Measurements from ENCODE around the gene RHOV. TPM values are rescaled to one million over a fixed set of nuclear protein-coding genes. Genes with fewer than 3 reads are reported as not detected.

Gene RHOV
- total and polyA plus RNA-seq, 4 experiments from 2014 or later: not detected

DNA sequence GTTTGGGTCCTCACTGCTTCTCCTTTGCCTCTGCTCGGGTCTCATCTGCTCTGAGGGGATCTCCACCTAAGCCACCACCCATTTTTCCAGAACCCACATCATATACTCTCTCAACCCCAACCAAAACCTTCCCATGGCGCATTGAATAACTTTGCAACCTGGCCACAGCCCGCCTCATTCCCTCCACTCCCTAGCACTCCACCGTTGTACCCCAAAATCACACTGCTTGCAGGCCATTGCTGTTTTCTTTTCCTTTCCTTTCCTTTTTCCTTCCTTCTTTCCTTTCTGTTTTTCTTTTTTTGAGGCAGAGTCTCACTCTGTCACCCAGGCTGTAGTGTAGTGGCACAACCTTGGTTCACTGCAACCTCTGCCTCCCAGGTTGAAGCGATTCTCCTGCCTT lies 17.1 kb upstream of the RHOV start:
- H3K36me3 ChIP-seq (ENCODE audit: insufficient read depth, low read length): no peaks in the 10 kb centered on the region
- ChIA-PET POLR2A (ENCODE audit: partially characterized antibody) (no interaction called here), CTCF (ENCODE audit: partially characterized antibody) (interaction anchor here (1.1 to 6.1 kb wide), 5 partner anchors 18 to 293 kb away, joined by 3 to 200 read pairs (median 9); partner anchors contain the start of gene RHOV)
- Mint-ChIP-seq H3K36me3 (peaks cover 0 to 11% of the 10 kb centered on the region in 2 donors), H3K9me3 (no peaks in the 10 kb centered on the region), H3K27me3 (no peaks in the 10 kb centered on the region), H3K4me1 (peaks cover 22 to 46% (median 31%) of the 10 kb centered on the region in 4 donors), H3K4me3 (no peak overlapping the region), H3K27ac (no peak overlapping the region)
- no peaks in the 10 kb centered on the region for H3K27me3 ChIP-seq (ENCODE audit: insufficient read depth, low read length)
- no peaks in the 10 kb centered on the region for H3K9me3 ChIP-seq (ENCODE audit: control insufficient read depth in 1 of 2, low read length in 2 of 2)
- intact Hi-C loops (cut with micrococcal nuclease): loop anchor here (5.0 to 10.0 kb wide), 4 partner anchors 214 to 374 kb away; partner anchors contain the start of genes CCDC32, INO80 and RPUSD2
- no peak for DNase-seq
- H3K27ac ChIP-seq (ENCODE audit: low read depth, low read length): no peak overlapping the region
- H3K4me1 ChIP-seq (ENCODE audit: insufficient read depth, low read length): peaks cover 20% of the 10 kb centered on the region
- H3K4me3 ChIP-seq (ENCODE audit: low read length in 2 of 2): no peak overlapping the region

DNA sequence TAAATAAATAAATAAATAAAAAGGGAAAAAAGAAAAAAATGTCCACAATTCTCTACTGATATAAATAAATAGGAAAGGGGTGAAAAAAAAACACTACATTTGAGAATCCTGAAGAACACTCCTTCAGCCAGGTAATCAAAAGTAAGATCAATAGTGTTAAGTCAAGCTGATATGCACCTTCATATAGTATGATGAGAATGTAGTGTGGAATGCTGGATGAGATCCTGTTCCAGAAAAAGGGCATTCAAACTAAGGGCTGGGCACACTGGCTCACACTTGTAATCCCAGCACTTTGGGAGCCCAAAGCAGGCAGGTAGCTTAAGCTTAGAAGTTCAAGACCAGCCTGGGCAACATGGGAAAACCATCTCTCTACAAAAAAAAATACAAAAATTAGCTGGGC lies 15.1 kb upstream of the RHOV start:
- peaks cover 19% of the 10 kb centered on the region for H3K4me1 ChIP-seq (ENCODE audit: insufficient read depth, low read length)
- ChIA-PET CTCF (ENCODE audit: partially characterized antibody) (interaction anchor here (6.1 kb wide), 1 partner anchor 30 kb away, joined by 200 read pairs; no protein-coding TSS in a partner anchor), POLR2A (ENCODE audit: partially characterized antibody) (no interaction called here)
- peaks cover 0 to under 1% of the 10 kb centered on the region in 2 donors for H3K36me3 Mint-ChIP-seq
- no peak for DNase-seq
- H3K36me3 ChIP-seq (ENCODE audit: insufficient read depth, low read length): no peaks in the 10 kb centered on the region
- intact Hi-C loops (cut with micrococcal nuclease): no loop called here
- no peaks in the 10 kb centered on the region for H3K9me3 Mint-ChIP-seq
- H3K27me3 Mint-ChIP-seq: no peaks in the 10 kb centered on the region
- peaks cover 15 to 37% (median 25%) of the 10 kb centered on the region in 4 donors for H3K4me1 Mint-ChIP-seq
- H3K9me3 ChIP-seq (ENCODE audit: control insufficient read depth in 1 of 2, low read length in 2 of 2): no peaks in the 10 kb centered on the region
- no peak overlapping the region for H3K4me3 ChIP-seq (ENCODE audit: low read length in 2 of 2)
- H3K4me3 Mint-ChIP-seq: no peak overlapping the region
- no peaks in the 10 kb centered on the region for H3K27me3 ChIP-seq (ENCODE audit: insufficient read depth, low read length)
- no peak overlapping the region for H3K27ac ChIP-seq (ENCODE audit: low read depth, low read length)
- no peak overlapping the region for H3K27ac Mint-ChIP-seq

DNA sequence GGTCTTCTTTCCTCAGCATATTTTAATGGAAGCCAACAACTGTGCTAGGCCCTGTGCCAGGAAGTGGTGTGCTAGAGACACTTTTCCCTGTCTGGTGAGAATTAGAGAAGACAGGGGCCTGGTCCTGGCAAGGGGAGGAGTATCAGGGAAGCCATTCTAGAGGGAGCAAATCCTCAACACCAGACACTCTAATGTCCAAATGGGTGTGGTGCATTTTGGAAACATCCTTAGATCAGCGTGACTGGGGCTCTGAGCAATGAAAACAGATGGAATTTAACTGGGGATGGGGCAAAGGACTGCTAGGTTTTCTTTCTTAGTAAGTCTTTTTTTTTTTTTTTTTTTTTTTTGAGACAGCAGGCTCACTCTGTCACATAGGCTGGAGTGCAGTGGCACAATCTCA lies 12.6 kb upstream of the RHOV start:
- Mint-ChIP-seq H3K9me3 (peaks cover 0 to 3% (median 0%) of the 10 kb centered on the region in 8 donors), H3K4me3 (no peak overlapping the region), H3K27me3 (no peaks in the 10 kb centered on the region), H3K4me1 (peaks cover 7 to 11% (median 10%) of the 10 kb centered on the region in 4 donors), H3K27ac (no peak overlapping the region), H3K36me3 (no peaks in the 10 kb centered on the region)
- Histone ChIP-seq H3K4me1 (ENCODE audit: insufficient read depth, low read length) (peaks cover 13% of the 10 kb centered on the region), H3K27me3 (ENCODE audit: insufficient read depth, low read length) (no peaks in the 10 kb centered on the region), H3K27ac (ENCODE audit: low read depth, low read length) (no peak overlapping the region), H3K4me3 (ENCODE audit: low read length in 2 of 2) (no peak overlapping the region), H3K9me3 (ENCODE audit: control insufficient read depth in 1 of 2, low read length in 2 of 2) (no peaks in the 10 kb centered on the region), H3K36me3 (ENCODE audit: insufficient read depth, low read length) (no peaks in the 10 kb centered on the region)
- no peak for DNase-seq
- CTCF ChIA-PET (ENCODE audit: partially characterized antibody): interaction anchor here (1.8 kb wide), 1 partner anchor 27 kb away, joined by 6 read pairs; no protein-coding TSS in a partner anchor
- POLR2A ChIA-PET (ENCODE audit: partially characterized antibody): no interaction called here
- intact Hi-C loops (cut with micrococcal nuclease): no loop called here

DNA sequence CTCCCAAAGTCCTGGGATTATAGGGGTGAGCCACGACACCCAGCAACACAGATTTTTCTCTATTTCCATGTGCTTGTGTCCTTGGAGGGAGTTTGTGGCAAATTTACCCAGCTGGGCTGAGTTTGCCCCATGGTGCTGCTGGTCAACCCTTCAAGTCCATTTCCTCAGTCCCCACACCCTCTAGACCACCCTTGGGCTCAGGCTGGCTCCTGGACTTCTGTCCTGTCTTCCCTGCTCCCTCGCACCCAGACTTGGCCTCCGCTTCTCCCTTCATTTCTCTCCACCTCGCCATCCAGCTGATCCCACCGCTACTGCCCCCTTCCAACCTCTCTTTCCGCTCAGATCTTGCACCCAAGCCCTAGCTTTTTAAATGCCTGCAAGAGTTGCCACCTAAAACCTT lies 7.3 kb upstream of the RHOV start:
- H3K4me3 Mint-ChIP-seq: no peak overlapping the region
- POLR2A ChIA-PET (ENCODE audit: partially characterized antibody): interaction anchor here (0.5 kb wide), 1 partner anchor 193 kb away, joined by 3 read pairs; no protein-coding TSS in a partner anchor
- H3K4me1 Mint-ChIP-seq: peaks cover 7 to 12% (median 10%) of the 10 kb centered on the region in 4 donors

DNA sequence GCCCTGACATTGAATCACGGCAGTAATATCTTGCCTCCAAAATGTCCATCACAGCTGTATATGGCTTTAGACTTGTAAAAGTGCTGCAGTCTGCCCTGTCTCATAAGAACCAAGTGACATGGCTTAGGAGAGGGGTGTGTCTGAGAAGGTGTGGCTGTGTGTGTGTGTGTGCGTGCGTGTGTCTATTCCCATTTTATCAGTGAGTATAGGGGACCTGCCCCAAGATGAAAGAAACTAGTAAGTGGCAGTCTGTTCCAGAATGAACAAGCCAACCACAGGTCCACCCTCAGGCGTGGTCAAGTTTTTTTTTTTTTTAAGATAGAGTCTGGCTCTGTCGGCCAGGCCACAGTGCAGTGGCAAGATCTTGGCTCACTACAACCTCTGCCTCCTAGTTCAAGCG lies 5.6 kb upstream of the RHOV start:
- Histone ChIP-seq H3K27ac (ENCODE audit: low read depth, low read length) (no peak overlapping the region), H3K9me3 (ENCODE audit: control insufficient read depth in 1 of 2, low read length in 2 of 2) (no peaks in the 10 kb centered on the region), H3K27me3 (ENCODE audit: insufficient read depth, low read length) (no peaks in the 10 kb centered on the region), H3K4me3 (ENCODE audit: low read length in 2 of 2) (no peak overlapping the region), H3K36me3 (ENCODE audit: insufficient read depth, low read length) (no peaks in the 10 kb centered on the region), H3K4me1 (ENCODE audit: insufficient read depth, low read length) (peaks cover 7% of the 10 kb centered on the region)
- peaks cover 0 to under 1% of the 10 kb centered on the region in 2 donors for H3K27me3 Mint-ChIP-seq
- no peak for DNase-seq
- H3K4me3 Mint-ChIP-seq: no peak overlapping the region
- no peaks in the 10 kb centered on the region for H3K36me3 Mint-ChIP-seq
- POLR2A ChIA-PET (ENCODE audit: partially characterized antibody): no interaction called here
- H3K9me3 Mint-ChIP-seq: peaks cover 0 to 3% (median 0%) of the 10 kb centered on the region in 8 donors
- intact Hi-C loops (cut with micrococcal nuclease): no loop called here
- peaks cover 3 to 6% (median 5%) of the 10 kb centered on the region in 4 donors for H3K4me1 Mint-ChIP-seq
- CTCF ChIA-PET (ENCODE audit: partially characterized antibody): interaction anchor here (1.7 to 2.4 kb wide), 2 partner anchors 15 to 21 kb away, joined by 4 to 18 read pairs; no protein-coding TSS in a partner anchor
- no peak overlapping the region for H3K27ac Mint-ChIP-seq

More for the DNA sequence above, 7.3 kb upstream of the RHOV start:
- Mint-ChIP-seq H3K27ac (no peak overlapping the region), H3K27me3 (no peaks in the 10 kb centered on the region), H3K36me3 (no peaks in the 10 kb centered on the region), H3K9me3 (peaks cover 0 to 3% (median 0%) of the 10 kb centered on the region in 8 donors)
- CTCF ChIA-PET (ENCODE audit: partially characterized antibody): interaction anchor here (0.9 to 2.8 kb wide), 5 partner anchors 10 to 23 kb away, joined by 3 to 19 read pairs (median 9); partner anchors contain the start of gene VPS18
- intact Hi-C loops (cut with micrococcal nuclease): no loop called here
- Histone ChIP-seq H3K9me3 (ENCODE audit: control insufficient read depth in 1 of 2, low read length in 2 of 2) (no peaks in the 10 kb centered on the region), H3K4me1 (ENCODE audit: insufficient read depth, low read length) (peaks cover 13% of the 10 kb centered on the region), H3K27me3 (ENCODE audit: insufficient read depth, low read length) (no peaks in the 10 kb centered on the region), H3K27ac (ENCODE audit: low read depth, low read length) (no peak overlapping the region), H3K4me3 (ENCODE audit: low read length in 2 of 2) (no peak overlapping the region), H3K36me3 (ENCODE audit: insufficient read depth, low read length) (no peaks in the 10 kb centered on the region)
- no peak for DNase-seq

DNA sequence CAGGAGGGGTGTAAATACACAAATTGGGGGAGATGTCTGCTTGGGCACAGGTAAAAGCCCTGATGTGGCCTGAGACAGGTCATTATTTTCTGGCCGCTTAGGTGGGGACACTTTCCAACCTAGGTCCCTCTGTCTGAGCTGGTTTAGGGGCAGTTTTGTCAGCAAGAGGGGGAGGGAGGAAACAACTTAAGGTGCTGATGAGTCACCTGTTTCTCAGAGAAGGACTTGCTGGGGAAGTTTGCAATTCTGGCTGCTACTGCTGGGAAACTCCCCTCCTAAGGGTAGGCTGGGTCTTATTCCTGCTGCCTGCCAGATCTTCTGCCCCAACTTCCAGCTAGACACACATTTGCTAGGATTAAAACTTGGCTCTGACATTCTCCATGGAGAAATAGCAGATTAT lies 4.8 kb upstream of the RHOV start:
- no peak overlapping the region for H3K27ac Mint-ChIP-seq
- no peaks in the 10 kb centered on the region for H3K27me3 ChIP-seq (ENCODE audit: insufficient read depth, low read length)
- H3K27me3 Mint-ChIP-seq: peaks cover 1% of the 10 kb centered on the region in 2 donors
- ChIA-PET CTCF (ENCODE audit: partially characterized antibody) (interaction anchor here (1.1 to 2.4 kb wide), 4 partner anchors 14 to 21 kb away, joined by 3 to 18 read pairs (median 4); partner anchors contain the start of gene VPS18), POLR2A (ENCODE audit: partially characterized antibody) (no interaction called here)
- peak in 1 of 5 donors; percentile 50 for DNase-seq
- intact Hi-C loops (cut with micrococcal nuclease): no loop called here
- H3K9me3 Mint-ChIP-seq: peaks cover 0 to 3% (median 0%) of the 10 kb centered on the region in 8 donors
- peaks cover 6% of the 10 kb centered on the region for H3K4me1 ChIP-seq (ENCODE audit: insufficient read depth, low read length)
- no peaks in the 10 kb centered on the region for H3K36me3 ChIP-seq (ENCODE audit: insufficient read depth, low read length)
- H3K27ac ChIP-seq (ENCODE audit: low read depth, low read length): no peak overlapping the region
- H3K4me3 ChIP-seq (ENCODE audit: low read length in 2 of 2): no peak overlapping the region
- no peak overlapping the region for H3K4me3 Mint-ChIP-seq
- no peaks in the 10 kb centered on the region for H3K9me3 ChIP-seq (ENCODE audit: control insufficient read depth in 1 of 2, low read length in 2 of 2)
- no peaks in the 10 kb centered on the region for H3K36me3 Mint-ChIP-seq
- peaks cover 4 to 8% (median 4%) of the 10 kb centered on the region in 4 donors for H3K4me1 Mint-ChIP-seq

DNA sequence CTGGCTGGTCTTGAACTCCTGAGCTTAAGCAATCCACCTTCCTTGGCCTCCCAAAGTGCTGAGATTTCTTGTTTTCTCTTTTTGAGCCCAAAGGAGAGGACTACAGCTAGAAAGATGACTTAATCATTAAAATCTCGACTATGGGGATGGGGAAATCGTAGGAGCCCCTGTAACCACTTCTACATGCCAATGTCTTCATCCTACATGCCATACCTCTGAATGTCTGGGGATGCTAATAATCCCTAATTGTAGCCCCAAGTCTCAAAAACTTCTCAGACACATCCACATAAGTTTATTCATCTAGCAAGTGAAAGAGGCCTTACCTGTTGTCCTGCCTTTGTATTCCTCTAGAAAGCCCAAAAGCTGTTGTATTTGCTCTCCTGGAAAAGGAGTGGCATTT lies 3.7 kb upstream of the RHOV start:
- Histone ChIP-seq H3K4me1 (ENCODE audit: insufficient read depth, low read length) (peaks cover 6% of the 10 kb centered on the region), H3K4me3 (ENCODE audit: low read length in 2 of 2) (no peak overlapping the region), H3K9me3 (ENCODE audit: control insufficient read depth in 1 of 2, low read length in 2 of 2) (no peaks in the 10 kb centered on the region), H3K36me3 (ENCODE audit: insufficient read depth, low read length) (no peaks in the 10 kb centered on the region), H3K27me3 (ENCODE audit: insufficient read depth, low read length) (no peaks in the 10 kb centered on the region), H3K27ac (ENCODE audit: low read depth, low read length) (no peak overlapping the region)
- no peak for DNase-seq
- intact Hi-C loops (cut with micrococcal nuclease): no loop called here
- Mint-ChIP-seq H3K4me3 (no peak overlapping the region), H3K36me3 (no peaks in the 10 kb centered on the region), H3K4me1 (peaks cover 4 to 12% (median 7%) of the 10 kb centered on the region in 4 donors), H3K9me3 (peaks cover 0 to 2% (median 0%) of the 10 kb centered on the region in 8 donors), H3K27ac (no peak overlapping the region), H3K27me3 (peaks cover 1% of the 10 kb centered on the region in 2 donors)
- POLR2A ChIA-PET (ENCODE audit: partially characterized antibody): interaction anchor here (0.6 kb wide), 1 partner anchor 854 kb away, joined by 4 read pairs; no protein-coding TSS in a partner anchor
- CTCF ChIA-PET (ENCODE audit: partially characterized antibody): interaction anchor here (1.1 to 2.4 kb wide), 4 partner anchors 13 to 19 kb away, joined by 3 to 18 read pairs (median 4); partner anchors contain the start of gene VPS18
